WI38 (cell line): ENCODE results near the gene AHSA1.
"Not testable (repeated sequence)": the region's sequence is repeated elsewhere in the genome, so short reads cannot be mapped to it uniquely, and the experiment has no call there.

Source experiments
- H3K4me3 ChIP-seq: 2 replicates; pipeline ENCODE4 v1.5.1; 2011; ENCODE audit warnings: low read depth, mild to moderate bottlenecking, control low read depth, low read length
- TF ChIP-seq, protein P1 (sequence below): IDR thresholded peaks from 2 replicates; pipeline ENCODE4 v1.5.1; 2012; ENCODE audit warnings: low read depth, mild to moderate bottlenecking, control low read depth, low read length

The AHSA1 gene

DNA sequence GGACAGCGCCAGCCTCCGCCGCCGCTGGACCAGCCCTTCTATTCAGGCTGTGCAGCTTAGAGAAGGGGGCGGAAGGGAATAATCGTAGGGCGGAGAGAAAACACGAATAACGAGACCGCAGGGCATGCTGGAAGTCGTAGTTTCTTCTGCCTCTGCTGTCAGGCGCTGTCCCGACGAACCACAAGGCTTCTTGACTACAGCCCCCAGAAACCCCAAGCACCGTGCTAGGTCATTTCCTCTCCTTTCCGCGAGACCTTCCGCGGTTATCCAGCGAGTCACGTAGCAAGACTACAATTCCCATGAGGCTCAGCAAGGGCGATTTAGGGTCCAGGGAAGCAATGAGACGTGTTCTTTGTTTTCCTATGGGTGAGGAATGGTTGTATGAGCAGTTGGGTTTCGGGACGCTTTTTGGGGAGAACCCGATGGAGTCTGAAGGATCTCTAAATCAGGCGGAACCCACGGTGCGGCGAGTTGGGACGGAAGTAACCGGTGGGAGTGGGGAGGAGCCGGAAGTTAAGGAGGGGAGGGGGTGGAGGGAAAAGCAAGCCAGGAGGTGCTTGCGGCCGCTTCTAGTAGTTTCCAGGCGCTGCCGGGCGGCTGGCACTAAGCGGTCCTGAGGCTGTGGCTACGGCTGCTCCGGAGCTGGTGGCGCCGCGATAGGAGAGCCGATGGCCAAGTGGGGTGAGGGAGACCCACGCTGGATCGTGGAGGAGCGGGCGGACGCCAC lies at the start of gene AHSA1, which contains the start of gene VIPAS39:
AHSA1 (plus strand) TSS at position 572 of the 727 bp plus-strand sequence; CDS start at position 669, 97 bp downstream.
VIPAS39 (minus strand) TSS at position 80 of the 727 bp plus-strand sequence. CDS start 3,499 bp downstream, outside the sequence.
- peak within 1 kb of the TSS; percentile 99 for H3K4me3 ChIP-seq
- TF ChIP-seq, protein P1, sequence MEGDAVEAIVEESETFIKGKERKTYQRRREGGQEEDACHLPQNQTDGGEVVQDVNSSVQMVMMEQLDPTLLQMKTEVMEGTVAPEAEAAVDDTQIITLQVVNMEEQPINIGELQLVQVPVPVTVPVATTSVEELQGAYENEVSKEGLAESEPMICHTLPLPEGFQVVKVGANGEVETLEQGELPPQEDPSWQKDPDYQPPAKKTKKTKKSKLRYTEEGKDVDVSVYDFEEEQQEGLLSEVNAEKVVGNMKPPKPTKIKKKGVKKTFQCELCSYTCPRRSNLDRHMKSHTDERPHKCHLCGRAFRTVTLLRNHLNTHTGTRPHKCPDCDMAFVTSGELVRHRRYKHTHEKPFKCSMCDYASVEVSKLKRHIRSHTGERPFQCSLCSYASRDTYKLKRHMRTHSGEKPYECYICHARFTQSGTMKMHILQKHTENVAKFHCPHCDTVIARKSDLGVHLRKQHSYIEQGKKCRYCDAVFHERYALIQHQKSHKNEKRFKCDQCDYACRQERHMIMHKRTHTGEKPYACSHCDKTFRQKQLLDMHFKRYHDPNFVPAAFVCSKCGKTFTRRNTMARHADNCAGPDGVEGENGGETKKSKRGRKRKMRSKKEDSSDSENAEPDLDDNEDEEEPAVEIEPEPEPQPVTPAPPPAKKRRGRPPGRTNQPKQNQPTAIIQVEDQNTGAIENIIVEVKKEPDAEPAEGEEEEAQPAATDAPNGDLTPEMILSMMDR = no peak

DNA sequence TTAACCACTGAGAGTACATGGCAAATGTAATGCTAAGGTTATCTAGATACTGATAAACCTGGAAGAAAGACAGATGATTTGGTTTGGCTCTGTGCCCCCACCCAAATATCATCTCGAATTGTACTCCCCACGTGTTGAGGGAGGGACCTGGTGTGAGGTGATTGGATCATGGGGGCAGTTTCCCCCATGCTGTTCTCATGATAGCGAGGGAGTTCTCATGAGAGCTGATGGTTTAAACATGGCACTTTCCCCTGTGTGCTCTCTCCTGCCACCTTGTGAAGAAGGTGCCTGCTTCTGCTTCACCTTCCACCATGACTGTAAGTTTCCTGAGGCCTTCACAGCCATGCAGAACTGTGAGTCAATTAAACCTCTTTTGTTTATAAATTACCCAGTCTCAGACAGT lies 48.8 kb upstream of the AHSA1 start:
- TF ChIP-seq, protein P1 = no peak
- no peak overlapping the region for H3K4me3 ChIP-seq

DNA sequence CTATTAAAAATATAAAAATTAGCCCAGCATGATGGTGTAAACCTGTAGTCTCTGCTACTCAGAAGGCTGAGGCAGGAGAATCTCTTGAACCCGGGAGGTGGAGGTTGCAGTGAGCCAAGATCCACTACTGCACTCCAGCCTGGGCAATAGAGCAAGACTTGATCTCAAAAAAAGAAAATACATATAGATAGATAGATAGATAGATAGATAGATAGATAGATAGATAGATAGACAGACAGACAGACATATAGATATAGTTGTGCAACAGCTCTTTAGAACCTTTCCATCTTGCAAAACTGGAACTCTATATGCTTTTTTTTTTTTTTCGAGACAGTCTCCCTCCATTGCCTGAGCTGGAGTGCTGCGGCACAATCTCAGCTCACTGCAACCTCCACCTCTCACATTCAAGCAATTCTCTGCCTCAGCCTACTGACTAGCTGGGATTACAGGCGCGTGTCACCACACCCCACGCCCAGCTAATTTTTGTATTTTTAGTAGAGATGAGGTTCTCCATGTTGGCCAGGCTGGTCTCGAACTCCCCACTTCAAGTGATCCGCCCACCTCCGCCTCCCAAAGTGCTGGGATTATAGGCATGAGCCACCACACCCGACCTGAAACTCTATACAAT lies 42.4 kb upstream of the AHSA1 start:
- not testable (repeated sequence) for H3K4me3 ChIP-seq

DNA sequence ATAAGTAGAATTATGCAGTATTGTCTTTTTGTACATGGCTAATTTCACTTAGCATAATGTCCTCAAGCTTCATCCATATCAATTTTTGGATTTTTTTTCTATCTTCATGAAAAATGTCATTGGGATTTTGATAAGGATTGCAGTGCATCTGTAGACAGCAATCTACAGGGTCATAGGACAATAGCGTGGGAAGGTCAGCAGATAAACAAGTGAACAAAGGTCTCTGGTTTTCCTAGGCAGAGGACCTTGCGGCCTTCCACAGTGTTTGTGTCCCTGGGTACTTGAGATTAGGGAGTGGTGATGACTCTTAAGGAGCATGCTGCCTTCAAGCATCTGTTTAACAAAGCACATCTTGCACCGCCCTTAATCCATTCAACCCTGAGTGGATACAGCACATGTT lies 41.8 kb upstream of the AHSA1 start:
- not testable (repeated sequence) for H3K4me3 ChIP-seq

DNA sequence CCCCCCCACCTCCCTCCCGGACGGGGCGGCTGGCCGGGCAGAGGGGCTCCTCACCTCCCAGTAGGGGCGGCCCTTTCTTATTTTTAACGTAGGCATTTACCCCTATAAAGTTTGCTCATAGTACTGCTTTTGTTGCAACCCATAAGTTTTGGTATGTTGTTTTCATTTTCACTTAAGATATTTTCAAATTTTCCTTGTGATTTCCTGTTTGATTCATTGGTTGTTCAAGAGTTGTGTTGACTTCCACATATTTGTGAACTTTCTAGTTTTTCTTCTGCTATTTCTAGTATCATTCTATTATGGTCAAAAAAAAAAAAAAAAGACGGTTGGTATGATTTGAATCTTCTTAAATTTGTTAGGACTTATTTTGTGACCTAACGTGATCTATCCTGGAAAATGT lies 41.1 kb upstream of the AHSA1 start:
- H3K4me3 ChIP-seq = no peak overlapping the region
- TF ChIP-seq, protein P1 = no peak

DNA sequence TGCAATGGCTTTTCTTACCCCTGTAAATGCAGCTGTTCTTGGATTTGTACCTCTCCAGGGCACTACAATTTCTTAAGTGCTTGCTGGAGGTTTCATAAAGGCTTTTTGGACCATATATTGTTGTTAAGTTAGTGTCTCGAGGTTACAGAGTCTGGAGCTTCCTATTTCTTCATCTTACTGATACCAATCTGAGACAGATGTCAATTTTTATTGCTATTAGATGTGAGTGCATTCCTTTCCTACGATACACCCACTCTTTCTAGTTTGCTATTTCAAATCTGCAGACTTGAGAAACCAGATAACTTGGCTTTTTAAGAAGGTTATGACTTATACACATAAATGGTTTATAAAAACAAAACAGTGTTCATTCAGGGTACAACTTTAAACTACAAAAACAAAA lies 36.7 kb upstream of the AHSA1 start:
- TF ChIP-seq, protein P1 = no peak
- H3K4me3 ChIP-seq = no peak overlapping the region

DNA sequence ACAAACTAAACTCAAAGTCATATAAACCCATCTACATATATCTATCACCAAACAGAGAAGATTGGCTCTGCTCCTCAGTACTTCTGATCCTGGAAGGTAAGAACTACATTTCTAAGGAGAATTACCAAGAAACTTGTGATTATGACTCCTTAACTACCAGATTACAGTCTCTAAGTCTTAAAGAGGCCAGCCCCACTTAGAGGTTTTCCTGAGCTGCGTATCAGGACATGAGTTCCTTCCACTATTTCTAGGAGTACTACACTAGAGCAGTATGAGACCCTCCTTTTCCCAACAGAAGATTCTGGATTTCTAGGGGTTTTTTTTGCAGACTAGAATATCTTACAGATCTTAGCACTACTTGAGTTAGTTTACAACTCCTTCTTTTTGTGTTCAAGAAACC lies 34.5 kb upstream of the AHSA1 start, which contains the start of gene NOXRED1:
NOXRED1 (minus strand) TSS at position 101 of the 400 bp plus-strand sequence. CDS start 634 bp downstream, outside the sequence.
- TF ChIP-seq, protein P1 = no peak
- H3K4me3 ChIP-seq = no peak within 1 kb of the TSS

DNA sequence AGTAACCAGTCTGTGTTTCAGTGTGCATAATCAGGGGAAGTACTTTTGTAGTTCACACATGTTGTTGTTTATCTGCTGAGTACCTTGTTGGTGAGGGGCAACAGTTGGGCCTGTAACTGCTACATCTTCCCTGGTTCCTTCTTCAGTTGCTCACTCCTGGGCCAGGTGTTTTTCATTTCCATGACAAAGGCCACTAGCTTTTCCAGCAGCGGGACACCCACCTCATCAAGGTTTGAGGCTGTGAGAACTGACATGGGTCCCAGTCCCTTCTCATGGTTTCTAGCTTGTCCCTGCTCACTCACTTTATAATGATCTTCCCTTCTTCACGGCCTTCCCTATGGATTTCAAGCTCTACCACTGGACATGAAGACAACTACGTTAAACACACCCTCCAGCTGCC lies 33.0 kb upstream of the AHSA1 start:
- TF ChIP-seq, protein P1 = no peak
- no peak overlapping the region for H3K4me3 ChIP-seq
